NB4 (cell line): ENCODE results near the gene HTR5A.

Experiments used
- CTCF ChIP-seq: IDR thresholded peaks from one replicate; pipeline ENCODE4 v1.5.1; 2012; ENCODE audit warnings: low read depth, low read length
- MYC ChIP-seq: IDR thresholded peaks from 2 replicates; pipeline ENCODE4 v1.6.1; 2011; ENCODE audit warnings: low read depth, low read length
- POLR2A ChIP-seq: IDR thresholded peaks from 2 replicates; pipeline ENCODE4 v1.6.1; 2011; ENCODE audit warnings: mild to moderate bottlenecking; ENCODE audit not compliant: insufficient read length; ENCODE audit errors: extremely low read depth
- TF ChIP-seq, protein P1 (sequence below): IDR thresholded peaks from 2 replicates; pipeline ENCODE4 v1.6.1; 2011; ENCODE audit warnings: low read depth, low read length

DNA sequence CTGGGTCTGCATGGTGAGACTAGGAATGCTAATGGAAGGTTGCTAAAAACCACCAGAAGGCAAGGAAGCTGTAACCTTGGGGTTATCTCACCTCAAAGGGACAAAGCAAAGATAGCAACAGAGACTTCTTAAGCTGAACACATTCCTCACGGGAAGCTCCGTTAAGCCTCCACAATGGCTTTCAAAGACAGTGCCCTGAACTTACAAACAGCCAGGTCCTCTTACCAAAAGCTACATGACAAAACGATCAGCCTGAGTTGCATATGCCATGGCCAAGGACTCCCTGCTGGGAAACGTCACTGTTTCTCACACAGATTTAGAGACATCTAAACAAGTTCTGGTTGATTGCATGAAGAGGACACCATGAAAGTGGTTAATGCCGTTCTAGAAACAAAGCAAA, 52.7 kb downstream of the HTR5A start:
- TF ChIP-seq CTCF = no peak
- TF ChIP-seq, protein P1, sequence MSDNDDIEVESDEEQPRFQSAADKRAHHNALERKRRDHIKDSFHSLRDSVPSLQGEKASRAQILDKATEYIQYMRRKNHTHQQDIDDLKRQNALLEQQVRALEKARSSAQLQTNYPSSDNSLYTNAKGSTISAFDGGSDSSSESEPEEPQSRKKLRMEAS = no peak
- TF ChIP-seq POLR2A = no peak
- no peak for TF ChIP-seq MYC
